ENCODE measurements around the gene VWA8. TPM values are rescaled to one million over a fixed set of nuclear protein-coding genes. Genes with fewer than 3 reads are reported as not detected.

The VWA8 gene
- total and polyA plus RNA-seq, 2 of the 8 experiments (the other 6 are each of a cell fraction or from before 2014, with no cell fraction given), result 5.9 to 19.6 TPM

- no peak overlapping the region for H4K5ac ChIP-seq (ENCODE audit: insufficient read length, low read depth, low read length)
- H4K91ac ChIP-seq (replicated peaks; ENCODE audit: insufficient read length, low read length), result no peak overlapping the region
- CTCF ChIA-PET (ENCODE audit: partially characterized antibody), result interaction anchor here (0.7 kb wide), 1 partner anchor 28 kb away, joined by 3 read pairs; no protein-coding TSS in a partner anchor
- no peaks in the 10 kb centered on the region for H3K23me2 ChIP-seq (ENCODE audit: low read depth, low read length)
- no peak overlapping the region for H3K9ac ChIP-seq (replicated peaks in 1 of 4; ENCODE audit: extremely low read depth in 1 of 4, low read depth in 3 of 4, low read length in 3 of 4)
- H3K4ac ChIP-seq (replicated peaks; ENCODE audit: insufficient read length, low read depth, low read length), result no peak overlapping the region
- H3K79me2 ChIP-seq (ENCODE audit: control insufficient read depth in 1 of 2, insufficient read depth in 2 of 2, low read length in 2 of 2), result no peaks in the 10 kb centered on the region
- H2BK20ac ChIP-seq (ENCODE audit: low read length), result no peak overlapping the region
- no peak overlapping the region for H3K4me2 ChIP-seq (ENCODE audit: insufficient read depth in 1 of 2, low read depth in 2 of 2, low read length in 2 of 2)
- no peak overlapping the region for H2BK12ac ChIP-seq (ENCODE audit: low read depth, low read length)
- no peak overlapping the region for H2BK15ac ChIP-seq (ENCODE audit: low read length)
- H4K8ac ChIP-seq (ENCODE audit: extremely low read depth, insufficient read depth, low read length), result no peak overlapping the region
- no peak overlapping the region for H3K23ac ChIP-seq (ENCODE audit: insufficient read length)
- H4K20me1 ChIP-seq (replicated peaks in 1 of 2; ENCODE audit: control insufficient read depth in 1 of 2, insufficient read depth in 2 of 2, low read length in 2 of 2), result no peaks in the 10 kb centered on the region
- no peak overlapping the region for H3K18ac ChIP-seq (ENCODE audit: extremely low read depth, low read length)
- H3K14ac ChIP-seq (ENCODE audit: insufficient read length), result no peak overlapping the region
- H3K9me3 ChIP-seq (ENCODE audit: insufficient read depth in 2 of 2, low read depth in 1 of 2, low read length in 1 of 2), result no peaks in the 10 kb centered on the region
- H3K27me3 ChIP-seq (replicated peaks in 1 of 4; ENCODE audit: control insufficient read depth in 3 of 4, extremely low read depth in 1 of 4, insufficient read depth in 3 of 4, low read length in 3 of 4), result no peaks in the 10 kb centered on the region
- POLR2A ChIA-PET (ENCODE audit: partially characterized antibody), result no interaction called here
- H3K79me1 ChIP-seq (ENCODE audit: low read depth, low read length), result no peaks in the 10 kb centered on the region; the same call in 1 of the 2 replicates
- FAIRE-seq, result no peak
- TF ChIP-seq TBP (IDR thresholded peaks at IDR 0.05; ENCODE audit: low read depth, low read length), result no peak
- TF ChIP-seq, protein P1, sequence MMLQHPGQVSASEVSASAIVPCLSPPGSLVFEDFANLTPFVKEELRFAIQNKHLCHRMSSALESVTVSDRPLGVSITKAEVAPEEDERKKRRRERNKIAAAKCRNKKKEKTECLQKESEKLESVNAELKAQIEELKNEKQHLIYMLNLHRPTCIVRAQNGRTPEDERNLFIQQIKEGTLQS (IDR thresholded peaks at IDR 0.05; ENCODE audit: insufficient read depth, low read depth, low read length), result no peak
- no peak for TF ChIP-seq RXRA (IDR thresholded peaks at IDR 0.05; ENCODE audit: insufficient read depth, low read depth, low read length)
- no peak for TF ChIP-seq ZNF274 (IDR thresholded peaks at IDR 0.05; ENCODE audit: borderline replicate concordance, extremely low read depth, low read length)
- TF ChIP-seq CBX8 (IDR thresholded peaks at IDR 0.05; ENCODE audit: borderline replicate concordance, low read depth, low read length), result no peak
- no peak for TF ChIP-seq KDM5A (IDR thresholded peaks at IDR 0.05; ENCODE audit: low read length)
- TF ChIP-seq SIN3A (conservative IDR thresholded peaks at IDR 0.05 in 1 of 2, IDR thresholded peaks at IDR 0.05 in 1 of 2; ENCODE audit: low read depth in 1 of 2, low read length in 2 of 2), result no peak
- no peak for TF ChIP-seq GTF2F1 (IDR thresholded peaks at IDR 0.05; ENCODE audit: borderline replicate concordance, low read depth, low read length)
- no peak for TF ChIP-seq TCF12 (IDR thresholded peaks at IDR 0.05; ENCODE audit: low read depth, low read length)
- TF ChIP-seq NRF1 (IDR thresholded peaks at IDR 0.05; ENCODE audit: low read depth, low read length), result no peak
- TF ChIP-seq PHF8 (conservative IDR thresholded peaks at IDR 0.05; ENCODE audit: low read depth, low read length), result no peak
- TF ChIP-seq SP1 (IDR thresholded peaks at IDR 0.05; ENCODE audit: low read depth, low read length), result no peak
- no peak for TF ChIP-seq CHD1 (IDR thresholded peaks at IDR 0.05; ENCODE audit: low read depth, low read length)
- DNase-seq (ENCODE audit: low read depth in 1 of 2, low spot score in 2 of 2), result no peak
- H3K4me3 ChIP-seq (ENCODE audit: extremely low read depth in 1 of 4, insufficient read depth in 2 of 4, low read depth in 3 of 4, low read length in 4 of 4), result no peak overlapping the region
- H2BK120ac ChIP-seq (replicated peaks; ENCODE audit: low read depth, low read length), result no peak overlapping the region
- H3K4me1 ChIP-seq (replicated peaks in 1 of 4; ENCODE audit: control insufficient read depth in 3 of 4, insufficient read depth in 4 of 4, low read length in 3 of 4), result peaks cover 0 to 4% (median 0%) of the 10 kb centered on the region in 4 experiments; a peak in 1 of 7 replicates
- H3K27ac ChIP-seq (ENCODE audit: low read depth, low read length), result no peak overlapping the region; the same call in 1 of the 2 replicates
- no peak overlapping the region for H2AFZ ChIP-seq (ENCODE audit: low read length)
- no peak overlapping the region for H3K56ac ChIP-seq (replicated peaks; ENCODE audit: insufficient read length, low read depth, low read length)
- no peaks in the 10 kb centered on the region; a peak in 1 of 8 replicates for H3K36me3 ChIP-seq (ENCODE audit: control insufficient read depth in 2 of 4, insufficient read depth in 4 of 4, low read length in 3 of 4)
- no peak overlapping the region for H2AK5ac ChIP-seq (ENCODE audit: low read depth, low read length)
- no peak overlapping the region for H2BK5ac ChIP-seq (ENCODE audit: low read depth, low read length)
These were observed 45.8 kb downstream of the VWA8 start for GRCh38 chr13:41915081-41915480.
